Lower lobe of right lung (tissue), 2 donors: ENCODE measurements around the gene SEPTIN2. TPM values are rescaled to one million over a fixed set of nuclear protein-coding genes. Genes with fewer than 3 reads are reported as not detected.
A peak's percentile ranks its signal among the peaks of the same experiment; 100 is the strongest.

Experiments
- ATAC-seq, 2 donors: fragments of 200-7000 bp; cut with Tn5 transposase; one replicate each; pipeline ENCODE4 v1.9.1; 2020 to 2022; ENCODE audit warnings: mild to moderate bottlenecking in 2 of 2, moderate library complexity in 2 of 2
- DNase-seq: peaks from one replicate; pipeline ENCODE4 v3.0.0-alpha.2; 2020
- H3K27ac ChIP-seq: fragments of 200-600 bp; one replicate; pipeline ENCODE4 v1.8.0; 2022
- H3K27me3 ChIP-seq: fragments of 200-600 bp; one replicate; pipeline ENCODE4 v1.8.0; 2022; ENCODE audit warnings: low read depth
- H3K36me3 ChIP-seq: fragments of 200-600 bp; one replicate; pipeline ENCODE4 v1.8.0; 2022; ENCODE audit warnings: mild to moderate bottlenecking
- H3K4me1 ChIP-seq: fragments of 200-600 bp; one replicate; pipeline ENCODE4 v1.8.0; 2022
- H3K4me3 ChIP-seq: fragments of 200-600 bp; one replicate; pipeline ENCODE4 v1.8.0; 2022; ENCODE audit warnings: mild to moderate bottlenecking
- H3K9me3 ChIP-seq: fragments of 200-600 bp; one replicate; pipeline ENCODE4 v1.8.0; 2022
- intact Hi-C: fragments of 100-400 bp; cut with DNase I; formaldehyde crosslinking; loops from one replicate; pipeline ENCODE4 v1.11.0; 2022
- total RNA-seq: library from RNA; stranded (reverse); fragmentation: NEBNext Ultra II Directional; extraction: Animal tissue kit (Norgen Biotek cat#: 25700); gene quantifications from one replicate; pipeline ENCODE4 v1.2.1, GENCODE V29; 2021
- TF ChIP-seq, protein P1 (sequence below): fragments of 200-600 bp; IDR thresholded peaks from one replicate; pipeline ENCODE4 v1.8.0; 2022; ENCODE audit warnings: antibody characterized with exemption, mild to moderate bottlenecking
- donor health status: DM: no; HTN: yes; CAD: no; lungs with severe emphysema.

SEPTIN2 gene
- total RNA-seq, 1 donor from 2014 or later, result 255 TPM

DNA sequence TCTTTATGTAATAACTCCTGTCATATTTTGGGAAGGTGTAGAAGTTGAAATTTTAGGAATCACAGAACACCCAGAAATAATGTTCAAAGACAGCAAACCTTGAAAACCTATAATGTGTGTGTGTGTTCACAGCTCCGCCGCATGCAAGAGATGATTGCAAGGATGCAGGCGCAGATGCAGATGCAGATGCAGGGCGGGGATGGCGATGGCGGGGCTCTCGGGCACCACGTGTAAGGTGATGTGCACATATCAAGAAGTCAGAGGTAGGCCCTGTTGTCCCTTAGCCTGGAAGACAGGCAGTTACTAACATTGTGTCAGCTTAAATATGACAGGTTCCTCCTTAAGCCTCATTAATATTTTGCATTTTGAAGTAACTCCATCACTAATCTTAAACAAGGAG lies 34.2 kb downstream of the SEPTIN2 start:
- H3K27ac ChIP-seq, result no peak overlapping the region
- no peaks in the 10 kb centered on the region for H3K9me3 ChIP-seq
- TF ChIP-seq, protein P1, sequence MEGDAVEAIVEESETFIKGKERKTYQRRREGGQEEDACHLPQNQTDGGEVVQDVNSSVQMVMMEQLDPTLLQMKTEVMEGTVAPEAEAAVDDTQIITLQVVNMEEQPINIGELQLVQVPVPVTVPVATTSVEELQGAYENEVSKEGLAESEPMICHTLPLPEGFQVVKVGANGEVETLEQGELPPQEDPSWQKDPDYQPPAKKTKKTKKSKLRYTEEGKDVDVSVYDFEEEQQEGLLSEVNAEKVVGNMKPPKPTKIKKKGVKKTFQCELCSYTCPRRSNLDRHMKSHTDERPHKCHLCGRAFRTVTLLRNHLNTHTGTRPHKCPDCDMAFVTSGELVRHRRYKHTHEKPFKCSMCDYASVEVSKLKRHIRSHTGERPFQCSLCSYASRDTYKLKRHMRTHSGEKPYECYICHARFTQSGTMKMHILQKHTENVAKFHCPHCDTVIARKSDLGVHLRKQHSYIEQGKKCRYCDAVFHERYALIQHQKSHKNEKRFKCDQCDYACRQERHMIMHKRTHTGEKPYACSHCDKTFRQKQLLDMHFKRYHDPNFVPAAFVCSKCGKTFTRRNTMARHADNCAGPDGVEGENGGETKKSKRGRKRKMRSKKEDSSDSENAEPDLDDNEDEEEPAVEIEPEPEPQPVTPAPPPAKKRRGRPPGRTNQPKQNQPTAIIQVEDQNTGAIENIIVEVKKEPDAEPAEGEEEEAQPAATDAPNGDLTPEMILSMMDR, result no peak
- intact Hi-C loops, result no loop called here
- H3K4me1 ChIP-seq, result peaks cover 21% of the 10 kb centered on the region
- H3K36me3 ChIP-seq, result peaks cover 97% of the 10 kb centered on the region
- no peak overlapping the region for H3K4me3 ChIP-seq
- H3K27me3 ChIP-seq, result no peaks in the 10 kb centered on the region
- no peak for ATAC-seq
- DNase-seq, result no peak

DNA sequence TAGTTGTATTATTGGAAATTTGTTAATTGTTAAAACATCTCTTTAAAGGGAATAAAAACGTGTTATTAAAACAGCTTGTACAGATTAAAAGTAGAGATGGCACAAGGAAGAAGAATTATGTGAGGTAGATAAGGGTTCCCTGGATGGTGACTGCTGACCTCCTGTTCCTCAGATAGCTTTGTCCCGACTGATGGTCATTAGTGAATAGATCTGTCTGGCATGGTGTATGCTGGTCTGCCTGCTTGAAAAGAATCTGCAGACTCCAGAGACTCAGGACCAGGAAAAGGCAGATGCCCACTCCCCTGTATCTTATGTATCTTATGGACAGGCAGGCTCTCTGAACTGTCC lies 34.8 kb downstream of the SEPTIN2 start:
- no peak for DNase-seq
- no peak for ATAC-seq
- no peak overlapping the region for H3K4me3 ChIP-seq
- peaks cover 25% of the 10 kb centered on the region for H3K4me1 ChIP-seq
- no peak overlapping the region for H3K27ac ChIP-seq
- H3K9me3 ChIP-seq, result no peaks in the 10 kb centered on the region
- TF ChIP-seq, protein P1, result no peak
- H3K27me3 ChIP-seq, result no peaks in the 10 kb centered on the region
- intact Hi-C loops, result no loop called here
- H3K36me3 ChIP-seq, result peaks cover 91% of the 10 kb centered on the region

DNA sequence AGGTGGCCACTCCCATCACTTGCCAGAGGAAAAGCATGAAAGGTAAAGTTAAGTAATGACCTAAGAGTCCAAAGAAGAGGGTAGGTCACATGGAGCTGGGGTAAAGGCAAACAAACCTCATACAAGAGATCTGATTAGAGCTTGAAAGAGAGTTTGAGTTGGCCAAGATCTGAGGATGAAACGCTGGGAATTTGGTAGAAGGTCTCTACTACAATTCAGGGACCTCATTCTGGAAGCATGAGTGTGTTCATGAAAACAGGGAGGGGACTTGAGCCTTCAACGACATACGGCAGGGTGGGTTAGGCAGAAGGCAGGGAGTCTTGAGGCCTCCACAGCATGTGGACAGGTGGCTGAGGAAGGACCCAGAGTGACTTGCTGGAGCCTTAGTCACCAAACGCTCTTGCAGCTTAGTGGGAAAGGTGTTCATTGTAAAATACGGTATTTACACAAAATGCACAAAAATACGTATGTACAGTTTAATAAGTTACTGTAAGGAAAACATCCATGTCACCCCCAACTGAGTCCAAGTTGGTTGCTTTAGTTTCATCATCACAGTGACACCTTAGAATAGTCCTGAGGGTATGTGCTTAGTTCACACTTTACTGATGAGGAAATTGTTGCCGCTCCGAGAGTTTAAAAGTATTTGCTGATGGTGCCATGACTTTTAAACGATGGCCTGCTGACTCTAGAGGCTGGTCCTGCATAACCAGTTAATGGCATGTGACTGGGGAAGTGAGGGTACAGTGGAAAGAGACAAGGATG lies 35.3 kb downstream of the SEPTIN2 start:
- intact Hi-C loops, result no loop called here

DNA sequence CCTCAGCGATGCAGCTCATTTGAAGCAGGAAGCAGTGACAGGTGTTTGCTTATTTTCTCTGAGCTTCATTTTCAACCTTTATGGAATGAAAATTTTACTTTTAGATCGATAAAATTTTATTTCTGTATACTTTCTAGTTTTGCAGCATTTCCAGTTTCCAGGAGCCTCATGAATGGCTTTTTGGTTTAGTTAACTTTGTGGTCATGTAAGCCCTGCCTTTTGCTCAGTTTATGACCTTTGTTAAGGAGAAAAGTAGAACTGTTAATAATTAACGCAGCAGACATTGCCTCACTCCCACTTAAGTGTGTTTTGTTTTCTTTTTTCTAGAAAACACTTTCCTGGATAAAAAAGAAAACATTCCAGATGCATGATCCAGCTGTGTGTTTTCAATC lies 35.9 kb downstream of the SEPTIN2 start:
- Histone ChIP-seq H3K4me3 (no peak overlapping the region), H3K4me1 (peaks cover 19% of the 10 kb centered on the region), H3K27me3 (no peaks in the 10 kb centered on the region), H3K27ac (no peak overlapping the region), H3K9me3 (no peaks in the 10 kb centered on the region), H3K36me3 (peaks cover 80% of the 10 kb centered on the region)
- no peak for DNase-seq
- ATAC-seq, result no peak
- TF ChIP-seq, protein P1, result no peak
- intact Hi-C loops, result no loop called here

More for the DNA sequence above, 35.3 kb downstream of the SEPTIN2 start:
- no peaks in the 10 kb centered on the region for H3K9me3 ChIP-seq
- DNase-seq (no peak), ATAC-seq (peak in 1 of 2 donors; percentile 18)
- H3K4me3 ChIP-seq, result no peak overlapping the region
- TF ChIP-seq, protein P1, result no peak
- H3K4me1 ChIP-seq, result peaks cover 21% of the 10 kb centered on the region
- H3K36me3 ChIP-seq, result peaks cover 86% of the 10 kb centered on the region
- H3K27me3 ChIP-seq, result no peaks in the 10 kb centered on the region
- H3K27ac ChIP-seq, result no peak overlapping the region

DNA sequence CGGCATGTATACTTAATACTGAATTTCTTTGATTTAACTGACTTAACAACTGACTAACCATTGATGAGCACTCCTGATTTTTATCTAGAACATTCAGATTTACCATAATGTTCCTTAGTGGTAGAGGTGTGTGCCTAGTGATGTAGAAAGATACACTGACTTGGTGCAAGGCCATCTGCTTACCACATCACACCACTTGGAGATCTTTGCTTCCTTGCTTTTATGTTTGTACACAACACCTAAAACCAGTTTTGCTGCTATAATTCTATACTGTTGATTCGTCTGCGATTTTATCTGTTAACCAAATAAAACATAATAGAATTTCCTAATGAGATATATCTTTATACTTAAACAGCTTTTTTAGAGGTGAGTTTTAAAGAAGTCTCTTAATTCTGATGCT lies 36.5 kb downstream of the SEPTIN2 start:
- TF ChIP-seq, protein P1, result no peak
- intact Hi-C loops, result no loop called here
- DNase-seq, result no peak
- no peak for ATAC-seq
- Histone ChIP-seq H3K27me3 (no peaks in the 10 kb centered on the region), H3K27ac (no peak overlapping the region), H3K4me1 (peaks cover 25% of the 10 kb centered on the region), H3K4me3 (no peak overlapping the region), H3K36me3 (peaks cover 74% of the 10 kb centered on the region), H3K9me3 (no peaks in the 10 kb centered on the region)
